ENCODE measurements around the gene UBD.

Gene UBD

DNA sequence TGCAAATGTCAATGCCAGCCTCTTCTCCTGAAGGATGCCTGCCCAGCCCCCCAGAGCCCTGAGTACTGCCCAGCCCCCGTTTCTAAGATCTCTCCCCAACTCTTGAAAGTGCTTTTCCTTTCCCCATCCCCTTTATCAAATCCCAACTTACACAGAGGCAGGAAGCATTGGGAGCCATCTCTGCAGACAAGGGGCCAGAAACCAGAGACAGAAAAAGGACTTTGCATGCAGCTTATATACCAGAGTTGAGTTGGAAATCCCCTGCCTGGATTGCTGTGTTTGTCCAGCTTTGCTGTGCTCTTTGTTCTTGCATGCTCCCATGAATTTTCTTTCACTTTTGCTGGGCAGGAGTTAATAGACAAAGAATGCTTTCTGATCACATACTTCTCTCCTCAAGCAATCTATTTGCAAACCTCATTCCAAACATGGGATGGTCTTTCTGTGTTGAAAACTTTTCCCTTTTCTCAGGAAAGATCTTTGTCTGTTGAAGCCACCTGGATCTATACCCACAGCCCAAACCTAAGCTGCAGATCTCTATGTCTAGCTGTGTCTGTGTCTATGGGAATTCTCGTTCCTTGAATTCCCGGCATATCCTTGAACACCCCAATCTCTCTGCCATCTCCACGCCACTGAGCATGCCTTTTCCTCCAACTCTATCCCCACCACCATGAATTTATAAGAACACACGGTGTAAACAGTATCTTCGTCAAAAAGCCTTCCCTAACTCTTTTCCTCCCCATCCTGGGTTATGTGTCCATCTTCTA is at the start of gene UBD:
TSS of gene UBD (minus strand) at position 209 of the 764 bp plus-strand sequence. CDS start at position 178, 31 bp downstream.
- DNase-seq = no peak

DNA sequence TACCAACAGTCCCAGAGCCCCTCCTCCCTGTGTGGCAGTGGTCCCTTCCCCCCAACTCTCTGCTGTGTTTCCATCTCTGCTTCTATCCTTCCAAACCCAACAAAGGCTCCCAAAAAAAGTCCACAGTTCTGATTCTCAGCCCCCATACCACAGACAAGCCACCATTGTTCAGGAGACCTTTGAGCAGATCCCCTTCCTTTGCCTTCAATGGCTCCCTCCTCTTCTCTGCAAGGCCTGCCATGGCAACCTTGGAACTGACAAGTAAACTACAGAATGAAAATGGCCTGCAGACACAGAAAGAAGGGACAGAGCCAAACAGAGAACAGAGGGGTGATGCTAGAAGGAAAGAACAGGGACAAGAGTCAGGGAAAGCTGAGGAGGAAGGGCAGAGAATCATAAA is 48.6 kb upstream of the UBD start:
- no peak for DNase-seq

GRCh38 chr6:29603930-29604329 is 44.4 kb upstream of the UBD start:
- no peak for DNase-seq

DNA sequence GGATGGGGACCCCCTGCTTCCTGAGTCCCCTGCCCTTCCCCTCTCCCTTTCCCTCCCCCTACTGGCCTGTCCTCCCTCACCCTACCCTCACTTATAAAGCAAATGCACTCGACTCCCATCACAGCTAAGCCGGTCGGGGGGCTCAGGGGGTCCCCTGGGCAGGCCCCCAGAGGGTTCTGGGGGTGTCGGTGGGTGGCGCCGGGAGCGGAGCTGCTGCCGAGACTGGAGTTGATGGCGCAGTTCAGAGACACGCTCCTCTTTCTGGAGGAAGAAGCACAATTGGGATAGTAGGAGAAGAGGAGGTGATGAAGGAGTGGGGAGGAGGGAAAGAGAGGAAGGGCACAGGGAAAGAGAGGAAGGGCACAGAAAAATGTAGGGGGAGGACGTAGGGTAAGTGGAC is 43.9 kb upstream of the UBD start:
- no peak for DNase-seq

DNA sequence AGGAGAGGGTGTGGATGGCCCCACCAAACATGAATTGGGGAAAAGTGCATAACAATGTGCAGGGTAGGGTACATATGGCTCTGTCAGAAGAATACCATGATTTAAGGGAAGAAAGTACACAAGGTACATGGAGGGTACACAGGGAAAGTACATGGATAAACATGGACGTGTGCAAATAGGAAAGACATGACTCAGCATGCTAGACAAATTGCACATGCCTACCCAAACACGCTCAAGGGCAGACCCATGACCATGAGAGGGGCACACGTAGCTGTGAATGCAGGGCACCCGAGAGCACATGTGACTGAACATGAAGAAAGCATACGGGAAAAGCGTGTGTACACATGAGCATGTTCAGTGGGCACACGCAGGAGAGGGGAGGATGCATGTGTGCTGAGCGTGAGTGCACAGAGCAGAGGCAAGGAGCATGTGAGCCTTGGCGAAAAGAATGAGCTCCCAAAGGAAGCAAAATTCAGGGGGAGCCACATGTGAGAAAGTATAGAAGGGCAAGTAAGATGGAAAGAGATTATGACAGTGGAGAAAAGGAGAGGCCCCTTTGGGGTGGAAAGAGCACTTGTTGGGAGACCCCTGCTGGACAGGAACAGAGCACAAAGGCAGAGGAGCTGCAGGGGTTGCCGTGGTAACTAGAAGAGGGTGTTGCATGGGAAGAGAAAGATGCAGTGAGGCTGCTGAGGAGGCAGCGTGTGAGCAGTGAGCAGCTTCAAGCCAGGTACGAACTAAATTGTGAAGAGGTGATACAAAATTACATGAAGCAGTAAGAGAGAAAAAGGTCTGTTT is 43.2 kb upstream of the UBD start:
- DNase-seq = no peak

GRCh38 chr6:29598172-29598747 is 38.7 kb upstream of the UBD start:
- no peak for DNase-seq

DNA sequence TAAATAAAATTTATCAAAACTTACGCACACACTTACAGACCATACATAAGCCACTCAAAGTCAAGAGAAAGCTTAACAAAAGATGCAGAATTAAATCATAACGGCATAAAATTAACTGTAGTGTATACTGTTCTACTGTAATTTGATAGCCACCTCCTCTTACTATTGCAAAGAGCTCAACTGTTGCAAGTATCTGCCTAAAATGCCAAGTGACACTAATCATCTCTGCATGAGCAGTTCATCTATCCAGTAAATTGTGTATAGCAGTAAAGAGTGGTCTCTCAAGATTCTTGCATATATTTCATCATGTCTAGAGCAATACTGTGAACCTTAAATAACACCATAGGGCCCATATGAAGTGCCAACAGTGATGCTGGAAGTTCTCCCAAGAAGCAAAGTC is 37.7 kb upstream of the UBD start:
- DNase-seq = no peak

DNA sequence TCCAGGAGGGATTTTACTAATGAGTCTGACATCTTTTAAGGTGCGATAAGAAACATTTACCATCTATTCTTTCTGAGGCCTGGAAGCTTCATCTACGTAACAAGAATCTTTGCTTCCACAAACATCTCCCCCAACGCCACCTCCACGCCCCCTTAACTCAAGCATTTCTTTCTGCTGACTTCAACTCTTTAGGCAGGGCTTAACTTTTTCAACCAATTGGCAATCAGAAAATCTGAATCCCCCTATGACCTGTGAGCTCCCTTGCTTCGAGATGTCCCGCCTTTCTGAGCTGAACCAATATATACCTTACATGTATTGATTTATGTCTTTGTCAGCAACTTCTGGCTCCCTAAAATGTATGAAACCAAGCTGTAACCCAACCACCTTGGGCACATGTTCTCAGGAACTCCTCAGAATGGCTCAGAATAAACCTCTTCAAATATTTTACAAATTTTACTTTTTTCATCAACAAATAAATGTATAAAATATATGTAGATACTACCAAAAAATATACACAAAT is 36.9 kb upstream of the UBD start:
- DNase-seq = no peak

DNA sequence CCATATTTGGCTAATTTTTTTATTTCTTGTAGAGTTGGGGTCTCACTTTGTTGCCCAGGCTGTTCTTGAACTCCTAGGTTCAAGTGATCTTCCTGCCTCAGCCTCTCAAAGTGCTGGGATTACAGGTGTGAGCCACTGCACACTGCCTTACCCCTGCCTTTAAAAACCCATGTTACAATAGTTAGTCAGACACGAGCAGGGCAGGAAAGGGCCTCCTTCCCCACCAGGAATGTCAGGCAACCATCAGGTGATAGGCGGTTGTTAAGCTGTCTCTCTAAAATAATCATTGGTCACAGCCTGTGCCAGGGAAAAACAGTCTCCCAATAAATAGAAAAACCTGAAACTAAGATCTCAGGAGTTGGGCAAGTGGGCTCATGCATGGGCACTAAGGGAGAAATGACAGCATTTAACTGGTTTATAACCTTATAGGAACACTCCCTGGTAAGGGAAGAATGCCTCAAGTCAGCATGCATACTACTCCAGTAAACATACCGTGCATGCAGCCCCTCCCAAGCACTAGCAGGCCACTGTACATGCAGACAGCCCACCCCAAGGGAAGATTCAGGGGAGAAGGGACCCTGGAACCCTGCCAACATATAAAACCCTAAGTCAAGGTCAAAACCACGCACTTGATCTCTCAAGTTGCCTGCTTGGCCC is 33.8 kb upstream of the UBD start:
- no peak for DNase-seq

DNA sequence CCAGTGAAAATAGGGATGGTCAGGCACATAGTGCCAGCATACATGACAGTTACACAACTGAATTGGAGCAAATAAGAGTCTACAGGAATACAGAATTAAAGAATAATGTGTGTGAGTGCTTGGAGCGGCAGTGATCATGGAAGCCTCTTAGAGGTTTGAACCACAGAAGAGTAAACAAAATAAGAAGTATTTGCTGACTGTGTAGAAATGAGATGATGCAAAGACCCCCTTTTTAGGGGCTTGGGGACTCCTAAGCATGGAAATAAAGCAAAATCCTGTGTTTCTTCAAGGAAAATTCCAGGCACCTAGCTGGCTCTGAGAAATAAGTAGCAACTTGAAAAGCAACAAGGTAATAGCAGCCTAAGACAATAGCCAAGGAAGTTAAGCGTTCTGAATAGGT is 32.1 kb upstream of the UBD start:
- DNase-seq = no peak

DNA sequence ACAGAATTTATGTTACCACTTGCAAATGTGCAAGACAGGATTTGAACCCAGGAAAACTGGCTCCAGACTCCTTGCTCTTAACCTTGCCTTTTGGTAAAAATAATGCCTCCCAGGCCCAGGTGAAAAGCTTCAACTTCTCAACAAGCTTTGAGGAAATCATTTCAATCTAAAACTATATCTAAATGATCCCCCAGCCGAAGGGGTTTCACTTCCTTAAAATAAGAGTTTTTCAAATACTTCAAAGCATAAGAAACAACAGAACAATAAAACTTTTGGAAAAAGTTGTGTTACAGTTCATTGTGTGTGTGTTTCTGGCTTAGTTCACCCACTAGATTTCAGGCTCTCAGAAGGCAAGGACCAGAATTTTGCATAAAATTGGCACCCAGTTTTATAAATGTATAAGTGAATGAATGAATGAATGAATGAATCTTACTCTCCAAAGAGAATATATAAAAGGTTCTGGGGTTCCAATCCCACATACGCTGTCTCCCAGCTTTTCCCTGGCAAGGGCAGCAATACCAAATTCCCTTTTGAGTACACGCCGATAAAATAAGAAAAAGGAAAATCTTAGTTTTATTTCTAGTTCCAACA is 30.8 kb upstream of the UBD start:
- DNase-seq = no peak

GRCh38 chr6:29589423-29590048 is 30.0 kb upstream of the UBD start:
- DNase-seq = no peak

GRCh38 chr6:29584821-29585220 is 25.3 kb upstream of the UBD start, which contains the start of gene OR2H2:
OR2H2 (plus strand) TSS chr6:29585121; CDS start chr6:29587945, 2,824 bp downstream.
- DNase-seq = no peak

DNA sequence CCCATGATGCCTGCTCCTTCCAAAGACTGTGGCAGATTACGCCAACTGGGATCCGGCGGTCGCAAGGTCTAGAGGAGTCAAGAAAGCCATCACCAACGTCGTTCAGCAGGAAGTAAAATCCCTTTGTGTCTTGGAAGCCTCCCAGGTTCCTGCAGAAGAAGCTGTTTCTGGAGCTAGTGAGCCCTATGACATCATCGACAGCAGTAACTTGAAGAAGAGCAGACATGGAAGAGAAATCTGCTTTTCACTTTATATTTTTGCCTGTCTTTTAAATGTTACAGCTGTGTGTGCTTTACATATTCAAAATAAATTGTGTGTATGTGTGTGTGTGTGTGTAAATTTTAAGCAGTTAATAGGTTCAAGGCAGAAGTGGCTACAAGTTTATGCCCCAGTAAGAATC is 18.0 kb upstream of the UBD start:
- no peak for DNase-seq

- DNase-seq = no peak
These were observed 16.5 kb upstream of the UBD start for GRCh38 chr6:29576056-29576455.

GRCh38 chr6:29567991-29568390 is 8.5 kb upstream of the UBD start:
- DNase-seq = no peak

DNA sequence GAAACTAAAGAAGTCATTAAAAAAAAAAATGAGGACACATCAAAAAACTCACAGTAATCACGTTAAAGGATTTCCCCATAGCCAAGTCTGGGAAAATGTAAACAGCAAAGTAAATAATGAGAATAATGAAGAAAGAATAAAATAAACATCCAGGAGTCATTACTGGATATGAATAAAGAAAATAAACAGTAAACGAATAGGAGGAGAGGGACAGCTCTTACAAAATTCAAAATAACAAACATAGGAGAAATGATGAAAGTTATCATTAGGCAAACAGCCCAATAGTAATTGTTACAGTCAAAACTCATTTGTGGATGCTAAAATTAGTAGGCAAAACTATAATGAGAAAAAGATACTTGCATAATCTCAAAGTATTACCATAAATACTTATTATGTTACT is 8.0 kb upstream of the UBD start:
- no peak for DNase-seq

GRCh38 chr6:29566856-29567255 is 7.3 kb upstream of the UBD start:
- no peak for DNase-seq

DNA sequence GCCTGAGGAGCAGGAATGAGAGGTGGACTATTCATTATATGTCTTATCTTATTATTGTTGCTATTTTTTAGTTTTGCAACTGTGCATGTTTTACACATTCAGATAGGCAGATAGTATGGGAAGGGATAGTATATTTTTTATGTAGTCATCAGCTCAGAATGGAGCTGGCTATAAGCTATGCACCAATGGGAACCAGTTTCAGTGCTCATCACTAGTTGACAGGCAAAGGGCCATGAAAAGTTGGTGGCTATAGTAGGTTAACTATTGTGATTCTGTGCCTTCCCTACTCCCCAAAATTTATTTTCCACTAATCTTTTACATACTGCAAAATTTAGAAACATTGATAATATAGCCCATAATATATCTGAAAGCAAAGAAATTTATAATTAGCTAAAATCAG is 5.3 kb upstream of the UBD start:
- no peak for DNase-seq

GRCh38 chr6:29563435-29563965 is 4.0 kb upstream of the UBD start:
- no peak for DNase-seq

DNA sequence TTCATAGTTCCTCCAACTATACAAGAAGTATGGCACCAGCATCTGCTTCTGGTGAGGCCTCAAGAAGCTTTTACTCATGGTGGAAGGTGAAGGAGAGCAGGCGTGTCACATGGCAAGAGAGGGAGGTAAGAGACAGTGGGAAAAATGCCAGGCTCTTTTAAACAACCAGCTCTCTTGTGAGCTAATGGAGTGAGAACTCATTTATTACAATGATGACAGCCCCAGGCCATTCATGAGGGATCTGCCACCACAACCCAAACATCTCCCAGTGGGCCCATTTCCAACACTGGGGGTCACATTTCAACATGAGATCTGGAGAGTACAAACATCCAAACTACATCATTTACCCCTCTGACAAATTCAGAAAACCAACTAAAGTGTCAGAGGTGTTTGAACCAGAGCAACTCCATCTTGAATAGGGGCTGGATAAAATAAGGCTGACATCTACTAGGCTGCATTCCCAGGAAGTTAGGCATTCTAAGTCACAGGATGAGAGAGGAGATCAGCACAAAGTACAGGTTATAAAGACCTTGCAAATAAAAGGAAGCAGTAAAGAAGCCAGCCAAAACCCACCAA is 2.2 kb upstream of the UBD start:
- no peak for DNase-seq

DNA sequence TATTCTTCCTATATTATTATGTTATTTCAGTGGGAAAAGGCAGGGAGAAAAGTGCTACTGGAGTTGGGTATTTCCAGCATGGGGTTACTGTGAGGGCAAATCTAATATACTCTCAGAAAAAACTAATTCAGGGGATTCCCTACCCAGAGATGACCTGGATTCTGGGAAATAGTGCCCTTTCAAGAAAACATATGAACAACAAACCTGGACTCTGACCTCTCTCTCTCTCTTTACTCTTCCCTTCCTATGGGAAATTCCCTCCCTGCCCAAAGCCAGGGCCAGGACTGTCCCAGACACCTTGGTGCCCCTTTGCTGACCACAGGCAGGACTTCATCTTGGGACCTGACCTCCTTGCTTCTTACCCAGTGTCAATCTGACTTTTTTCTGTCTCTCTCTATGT is 1.6 kb upstream of the UBD start:
- no peak for DNase-seq
